Transverse colon (tissue), 4 donors: Measurements from ENCODE around the gene RNF130. TPM values are rescaled to one million over a fixed set of nuclear protein-coding genes. Genes with fewer than 3 reads are reported as not detected.

Experiments
- DNase-seq: peaks from one replicate; pipeline ENCODE4 v3.0.0-alpha.2; 2019
- H3K27ac ChIP-seq, 4 donors: fragments of 200-600 bp; sonication (generic); 2 replicates each; pipeline ENCODE4 v1.5.1; 2016 to 2018; ENCODE audit warnings: inconsistent platforms in 4 of 4
- H3K27me3 ChIP-seq: fragments of 200-600 bp; sonication (generic); 2 replicates; pipeline ENCODE4 v1.5.1; 2017; ENCODE audit warnings: inconsistent platforms
- H3K36me3 ChIP-seq, 4 donors: fragments of 200-600 bp; sonication (generic); 2 replicates each; pipeline ENCODE4 v1.5.1; 2017 to 2019; ENCODE audit warnings: inconsistent platforms in 4 of 4
- H3K4me1 ChIP-seq, 4 donors: fragments of 200-600 bp; sonication (generic); 2 replicates each; pipeline ENCODE4 v1.5.1; 2017 to 2020; ENCODE audit warnings: inconsistent platforms in 4 of 4
- H3K4me3 ChIP-seq, 4 donors: fragments of 200-600 bp; sonication (generic); 1 replicate in 1 of 4; 2 replicates in 3 of 4; pipeline versions ENCODE4 v1.5.1 to v1.6.1; 2017 to 2019; ENCODE audit warnings: inconsistent platforms in 4 of 4
- H3K9me3 ChIP-seq, 2 donors: fragments of 200-600 bp; sonication (generic); 2 replicates each; pipeline ENCODE4 v1.5.1; 2017 to 2019; ENCODE audit warnings: inconsistent platforms in 2 of 2
- CTCF ChIP-seq, 5 experiments: fragments of 200-600 bp in 3 of 5; fragments of 450-650 bp in 2 of 5; sonication (generic) in 3 of 5; IDR thresholded peaks; 1 replicate in 2 of 5; 2 replicates in 3 of 5; pipeline ENCODE4 v1.5.1; 2016 to 2017; ENCODE audit warnings: antibody characterized with exemption in 5 of 5, inconsistent platforms in 3 of 5, mild to moderate bottlenecking in 2 of 5, moderate library complexity in 1 of 5
- EP300 ChIP-seq: sonication (generic); formaldehyde crosslinking; IDR thresholded peaks from one replicate; pipeline ENCODE4 v1.6.1; 2017; ENCODE audit warnings: antibody characterized with exemption, low read depth
- POLR2A ChIP-seq: fragments of 450-650 bp; IDR thresholded peaks from one replicate; pipeline ENCODE4 v1.6.1; 2016; ENCODE audit warnings: antibody characterized with exemption, mild to moderate bottlenecking, moderate library complexity
- POLR2AphosphoS5 ChIP-seq, 3 donors: sonication (generic); formaldehyde crosslinking; IDR thresholded peaks; one replicate each; pipeline ENCODE4 v1.6.1; 2016; ENCODE audit warnings: antibody characterized with exemption in 3 of 3
- WGBS, 2 donors: methylation state at CpG; one replicate each; pipeline ENCODE4 v1.1.5; 2018; ENCODE audit warnings: low coverage in 1 of 2; 5-methylcytosine and 5-hydroxymethylcytosine counted together
- in situ Hi-C, 4 donors: fragments of 200-750 bp; cut with MboI; loops; one replicate each; pipeline versions ENCODE4 v1.15.0 to v1.15.1; 2017; ENCODE audit warnings: low sequenced_read_pairs in 3 of 4, low pct_ligation_motif_present in 1 of 4, low pct_unique_long_range_greater_than_20kb in 1 of 4
- intact Hi-C: fragments of 100-400 bp; cut with DNase I; formaldehyde crosslinking; loops from one replicate; pipeline ENCODE4 v1.15.1; 2023; ENCODE audit warnings: low total_unique reads
- total RNA-seq, 4 donors: library from RNA; depleted of rRNA; stranded (reverse); fragments of >200 nt; gene quantifications; one replicate each; pipeline ENCODE4 v1.1.0, GENCODE V29; 2016

RNF130 gene
- total RNA-seq, 4 donors from 2014 or later, result 62.2 to 95.2 (median 70.3) TPM

DNA sequence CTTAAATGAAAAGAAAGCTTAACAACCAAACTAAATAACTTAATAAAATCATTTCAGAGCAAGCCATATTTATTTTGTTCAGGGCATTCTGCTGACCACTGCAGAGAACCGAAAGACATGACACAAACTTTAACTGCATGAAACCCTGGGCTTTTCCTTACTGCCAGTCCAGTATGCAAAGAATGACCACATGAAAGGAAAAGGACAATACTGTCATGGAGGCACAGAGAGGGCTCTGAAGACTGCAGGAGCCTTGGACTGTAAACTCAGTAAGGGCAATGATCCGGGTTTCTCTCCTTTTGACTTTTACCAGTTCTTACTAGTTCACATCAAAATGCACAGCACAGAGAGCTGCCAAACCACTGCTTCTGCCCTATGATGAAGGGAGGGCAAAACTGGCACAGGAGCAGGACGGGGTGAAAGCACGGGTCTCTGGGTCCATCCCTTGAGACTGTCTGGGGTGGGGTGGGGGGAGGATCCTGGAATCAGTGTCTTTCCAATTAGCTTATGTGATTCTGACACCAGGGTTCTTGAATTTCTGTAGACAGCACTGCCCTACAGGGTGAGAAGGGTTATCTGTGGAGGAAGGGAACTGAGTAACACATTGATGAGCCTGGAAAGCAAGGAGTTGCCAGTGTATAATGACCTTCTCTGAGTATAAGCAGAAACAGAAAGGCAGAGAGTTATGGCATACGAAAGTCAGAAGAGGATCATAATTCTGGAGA is 44.7 kb downstream of the RNF130 start:
- DNase-seq, result no peak
- in situ Hi-C loops, result no loop called here
- Histone ChIP-seq H3K4me1 (peaks cover 0 to 5% (median 0%) of the 10 kb centered on the region in 4 donors), H3K36me3 (no peaks in the 10 kb centered on the region), H3K9me3 (no peaks in the 10 kb centered on the region), H3K4me3 (no peak overlapping the region), H3K27ac (no peak overlapping the region), H3K27me3 (no peaks in the 10 kb centered on the region)
- intact Hi-C loops, result no loop called here
- TF ChIP-seq POLR2AphosphoS5 (IDR thresholded peaks at IDR 0.05), result no peak
- TF ChIP-seq EP300, result no peak
- no peak for TF ChIP-seq CTCF (IDR thresholded peaks at IDR 0.05)
- TF ChIP-seq POLR2A, result no peak
- WGBS, 2 donors, result 60 to 74% methylated on average over 3 to 5 of the region's 5 CpGs

- WGBS, 2 donors, result 47% methylated on average over 4 of the region's 4 CpGs
Observed at GRCh38 chr5:180026320-180026719, 45.2 kb downstream of the RNF130 start.

DNA sequence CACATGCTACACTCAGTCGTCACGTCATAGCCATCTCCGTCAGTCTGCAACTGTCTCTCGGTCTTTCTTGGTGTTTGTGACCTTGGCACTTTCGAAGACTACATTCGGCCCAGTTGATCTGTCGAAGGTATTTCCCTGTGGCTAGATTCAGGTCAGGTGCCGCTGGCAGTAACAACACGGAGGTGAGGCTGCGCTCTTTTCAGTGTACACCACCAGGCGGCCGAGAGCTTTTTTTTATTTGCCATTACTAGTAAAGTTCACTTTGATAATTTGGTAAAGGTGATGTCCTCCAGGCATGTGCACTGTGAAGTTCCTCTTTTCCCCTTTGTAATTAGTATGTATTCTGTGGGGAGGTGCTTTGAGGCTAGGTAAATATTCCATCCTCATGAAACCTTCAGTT is 49.7 kb downstream of the RNF130 start:
- Histone ChIP-seq H3K27ac (no peak overlapping the region), H3K4me1 (peaks cover 0 to 3% (median 0%) of the 10 kb centered on the region in 4 donors), H3K4me3 (no peak overlapping the region), H3K36me3 (no peaks in the 10 kb centered on the region), H3K27me3 (no peaks in the 10 kb centered on the region), H3K9me3 (no peaks in the 10 kb centered on the region)
- WGBS, 2 donors, result 93% methylated on average over 3 to 12 of the region's 12 CpGs
- no peak for DNase-seq
- in situ Hi-C loops (no loop called here), intact Hi-C loops (no loop called here)
- TF ChIP-seq EP300 (no peak), POLR2AphosphoS5 (IDR thresholded peaks at IDR 0.05) (no peak), CTCF (IDR thresholded peaks at IDR 0.05) (no peak), POLR2A (no peak)

More at GRCh38 chr5:180026320-180026719, 45.2 kb downstream of the RNF130 start:
- Histone ChIP-seq H3K27ac (no peak overlapping the region), H3K4me1 (peaks cover 0 to 5% (median 0%) of the 10 kb centered on the region in 4 donors), H3K36me3 (no peaks in the 10 kb centered on the region), H3K9me3 (no peaks in the 10 kb centered on the region), H3K27me3 (no peaks in the 10 kb centered on the region), H3K4me3 (no peak overlapping the region)
- no peak for DNase-seq
- intact Hi-C loops, result no loop called here
- in situ Hi-C loops, result no loop called here
- no peak for TF ChIP-seq CTCF (IDR thresholded peaks at IDR 0.05)
- TF ChIP-seq POLR2AphosphoS5 (IDR thresholded peaks at IDR 0.05), result no peak
- no peak for TF ChIP-seq POLR2A
- no peak for TF ChIP-seq EP300

DNA sequence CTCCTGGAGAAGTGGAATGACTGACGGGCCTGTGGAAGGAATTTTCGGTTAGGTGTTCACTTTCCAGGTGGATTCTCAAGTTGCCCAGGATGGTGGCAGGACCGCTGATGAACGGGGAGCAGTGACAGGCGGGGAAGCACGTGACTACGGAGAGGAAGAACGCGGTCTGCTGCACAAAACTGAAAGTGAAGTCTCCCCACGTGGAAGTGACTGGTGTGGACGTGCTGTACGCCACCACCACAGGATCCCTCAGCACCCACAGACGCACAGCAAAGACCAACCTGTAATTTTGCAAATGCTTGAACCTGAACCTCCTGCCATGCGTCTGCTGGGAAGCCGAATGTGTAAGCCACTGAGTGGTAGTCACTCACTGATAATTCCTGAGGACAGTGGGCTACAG is 51.4 kb downstream of the RNF130 start:
- Histone ChIP-seq H3K27ac (no peak overlapping the region), H3K27me3 (no peaks in the 10 kb centered on the region), H3K36me3 (no peaks in the 10 kb centered on the region), H3K9me3 (no peaks in the 10 kb centered on the region), H3K4me3 (no peak overlapping the region), H3K4me1 (no peaks in the 10 kb centered on the region)
- no peak for TF ChIP-seq POLR2A
- no peak for TF ChIP-seq POLR2AphosphoS5 (IDR thresholded peaks at IDR 0.05)
- no peak for TF ChIP-seq EP300
- no peak for TF ChIP-seq CTCF (IDR thresholded peaks at IDR 0.05)
- in situ Hi-C loops (no loop called here), intact Hi-C loops (no loop called here)
- WGBS, 2 donors, result 93 to 98% methylated on average over 6 to 15 of the region's 15 CpGs
- no peak for DNase-seq
